Hindlimb muscle (tissue), 1 donor: ENCODE results near the gene GHRH. TPM values are rescaled to one million over a fixed set of nuclear protein-coding genes. Genes with fewer than 3 reads are reported as not detected.

ENCODE experiments used
- DNase-seq: peaks from one replicate; pipeline ENCODE4 v3.0.0-alpha.2; 2013
- polyA plus RNA-seq: library from polyadenylated mRNA; unstranded; fragments of 120-200 nt; gene quantifications from one replicate; pipeline ENCODE4 v1.2.1, GENCODE V29; 2013; ENCODE audit not compliant: insufficient read length

The GHRH gene
- polyA plus RNA-seq, 1 donor: not detected

GRCh38 chr20:37290158-37290810, 28.7 kb upstream of the GHRH start:
- DNase-seq: no peak

GRCh38 chr20:37288091-37288490, 26.5 kb upstream of the GHRH start:
- no peak for DNase-seq

GRCh38 chr20:37285664-37286374, 24.2 kb upstream of the GHRH start:
- DNase-seq: no peak

- no peak for DNase-seq
Observed at GRCh38 chr20:37284691-37285161, 23.1 kb upstream of the GHRH start.

- DNase-seq: no peak
Observed at GRCh38 chr20:37283530-37284195, 22.0 kb upstream of the GHRH start.

- DNase-seq: peak; percentile 61
Observed at GRCh38 chr20:37282556-37282955, 20.9 kb upstream of the GHRH start.

GRCh38 chr20:37280403-37280802, 18.8 kb upstream of the GHRH start:
- no peak for DNase-seq

GRCh38 chr20:37279820-37280219, 18.2 kb upstream of the GHRH start:
- no peak for DNase-seq

GRCh38 chr20:37278966-37279590, 17.5 kb upstream of the GHRH start:
- DNase-seq: no peak

- no peak for DNase-seq
Observed at GRCh38 chr20:37277253-37277593, 15.6 kb upstream of the GHRH start.

- peak; percentile 55 for DNase-seq
Observed at GRCh38 chr20:37276494-37277252, 15.1 kb upstream of the GHRH start.

GRCh38 chr20:37274851-37275524, 13.4 kb upstream of the GHRH start:
- DNase-seq: no peak

GRCh38 chr20:37273988-37274387, 12.4 kb upstream of the GHRH start:
- no peak for DNase-seq

- DNase-seq: no peak
Observed at GRCh38 chr20:37271421-37271768, 9.8 kb upstream of the GHRH start.

- DNase-seq: no peak
Observed at GRCh38 chr20:37270576-37271420, 9.2 kb upstream of the GHRH start.

GRCh38 chr20:37267667-37268313, 6.2 kb upstream of the GHRH start:
- no peak for DNase-seq

GRCh38 chr20:37266940-37267666, 5.5 kb upstream of the GHRH start:
- no peak for DNase-seq

- DNase-seq: no peak
Observed at GRCh38 chr20:37265152-37265551, 3.5 kb upstream of the GHRH start.

GRCh38 chr20:37263686-37264085, 2.1 kb upstream of the GHRH start:
- DNase-seq: no peak

- no peak for DNase-seq
Observed at GRCh38 chr20:37262505-37262904, 891 bp upstream of the GHRH start.
